ENCODE measurements around the gene ARID1B.

GRCh38 chr6:156740604-156741003, 36.6 kb upstream of the ARID1B start:
- TF ChIP-seq, protein P1, sequence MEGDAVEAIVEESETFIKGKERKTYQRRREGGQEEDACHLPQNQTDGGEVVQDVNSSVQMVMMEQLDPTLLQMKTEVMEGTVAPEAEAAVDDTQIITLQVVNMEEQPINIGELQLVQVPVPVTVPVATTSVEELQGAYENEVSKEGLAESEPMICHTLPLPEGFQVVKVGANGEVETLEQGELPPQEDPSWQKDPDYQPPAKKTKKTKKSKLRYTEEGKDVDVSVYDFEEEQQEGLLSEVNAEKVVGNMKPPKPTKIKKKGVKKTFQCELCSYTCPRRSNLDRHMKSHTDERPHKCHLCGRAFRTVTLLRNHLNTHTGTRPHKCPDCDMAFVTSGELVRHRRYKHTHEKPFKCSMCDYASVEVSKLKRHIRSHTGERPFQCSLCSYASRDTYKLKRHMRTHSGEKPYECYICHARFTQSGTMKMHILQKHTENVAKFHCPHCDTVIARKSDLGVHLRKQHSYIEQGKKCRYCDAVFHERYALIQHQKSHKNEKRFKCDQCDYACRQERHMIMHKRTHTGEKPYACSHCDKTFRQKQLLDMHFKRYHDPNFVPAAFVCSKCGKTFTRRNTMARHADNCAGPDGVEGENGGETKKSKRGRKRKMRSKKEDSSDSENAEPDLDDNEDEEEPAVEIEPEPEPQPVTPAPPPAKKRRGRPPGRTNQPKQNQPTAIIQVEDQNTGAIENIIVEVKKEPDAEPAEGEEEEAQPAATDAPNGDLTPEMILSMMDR (IDR thresholded peaks at IDR 0.05): no peak
- no peak for TF ChIP-seq POLR2A (IDR thresholded peaks at IDR 0.05)
